ENCODE results near the gene PIM2.

PIM2 gene

DNA sequence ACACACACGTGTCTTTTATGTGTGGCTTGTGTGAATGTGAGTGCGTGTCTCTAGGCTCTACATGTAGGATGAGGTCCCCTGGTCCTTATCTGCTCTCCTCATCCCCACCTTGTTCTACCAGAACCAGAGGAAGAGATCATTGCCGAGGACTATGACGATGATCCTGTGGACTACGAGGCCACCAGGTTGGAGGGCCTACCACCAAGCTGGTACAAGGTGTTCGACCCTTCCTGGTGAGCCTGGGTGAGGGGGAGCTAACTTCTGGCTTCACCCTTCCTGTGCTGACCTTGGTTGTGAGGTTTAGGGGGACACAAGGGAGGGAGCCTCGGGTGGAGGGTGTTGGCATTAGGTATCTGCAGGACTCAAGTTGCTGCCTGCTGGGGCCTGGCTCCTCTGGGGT lies 17.8 kb downstream of the PIM2 start:
- TF ChIP-seq CTCF (IDR thresholded peaks at IDR 0.05; ENCODE audit: control extremely low read depth, extremely low read depth, low read depth, missing control alignments) = no peak
- DNase-seq (ENCODE audit: extremely low spot score) = no peak
- POLR2A ChIA-PET = interaction anchor here (1.4 kb wide), 1 partner anchor 10 kb away, joined by 3 read pairs; no protein-coding TSS in a partner anchor
- CTCF ChIA-PET = no interaction called here

- ChIA-PET CTCF (interaction anchor here (1.8 to 2.7 kb wide), 2 partner anchors 10 to 48 kb away, joined by 5 to 11 read pairs; no protein-coding TSS in a partner anchor), POLR2A (interaction anchor here (0.7 kb wide), 2 partner anchors 251 to 259 kb away, joined by 3 to 9 read pairs; no protein-coding TSS in a partner anchor)
- DNase-seq (ENCODE audit: extremely low spot score) = no peak
- no peak for TF ChIP-seq CTCF (IDR thresholded peaks at IDR 0.05; ENCODE audit: control extremely low read depth, extremely low read depth, low read depth, missing control alignments)
These were observed 19.8 kb downstream of the PIM2 start for GRCh38 chrX:48899078-48899410.

- no peak for TF ChIP-seq CTCF (IDR thresholded peaks at IDR 0.05; ENCODE audit: control extremely low read depth, extremely low read depth, low read depth, missing control alignments)
- ChIA-PET POLR2A (interaction anchor here (0.8 to 1.2 kb wide), 5 partner anchors 8 to 17 kb away, joined by 3 to 5 read pairs (median 4); partner anchors contain the start of gene SLC35A2), CTCF (interaction anchor here (0.9 to 2.7 kb wide), 3 partner anchors 9 to 49 kb away, joined by 3 to 11 read pairs (median 5); no protein-coding TSS in a partner anchor)
- DNase-seq (ENCODE audit: extremely low spot score) = peak; percentile 84
These were observed 21.1 kb downstream of the PIM2 start, which contains the start of the genes PQBP1 and TIMM17B for GRCh38 chrX:48897625-48898306. PQBP1 (plus strand) TSS chrX:48897930; CDS start chrX:48898510, 580 bp downstream. TIMM17B (minus strand) TSS chrX:48897768; CDS start chrX:48897749, 19 bp downstream.

GRCh38 chrX:48897157-48897624 lies 21.6 kb downstream of the PIM2 start:
- DNase-seq (ENCODE audit: extremely low spot score) = no peak
- TF ChIP-seq CTCF (IDR thresholded peaks at IDR 0.05; ENCODE audit: control extremely low read depth, extremely low read depth, low read depth, missing control alignments) = no peak
- ChIA-PET POLR2A (interaction anchor here (0.8 to 1.2 kb wide), 4 partner anchors 9 to 18 kb away, joined by 3 to 4 read pairs (median 4); partner anchors contain the start of gene SLC35A2), CTCF (interaction anchor here (1.2 to 2.7 kb wide), 3 partner anchors 50 to 248 kb away, joined by 3 to 11 read pairs (median 3); no protein-coding TSS in a partner anchor)

GRCh38 chrX:48896611-48897011 lies 22.2 kb downstream of the PIM2 start:
- TF ChIP-seq CTCF (IDR thresholded peaks at IDR 0.05; ENCODE audit: control extremely low read depth, extremely low read depth, low read depth, missing control alignments) = no peak
- ChIA-PET CTCF (interaction anchor here (1.2 to 2.7 kb wide), 3 partner anchors 50 to 248 kb away, joined by 3 to 11 read pairs (median 3); no protein-coding TSS in a partner anchor), POLR2A (interaction anchor here (0.7 kb wide), 1 partner anchor 109 kb away, joined by 7 read pairs; no protein-coding TSS in a partner anchor)
- no peak for DNase-seq (ENCODE audit: extremely low spot score)

DNA sequence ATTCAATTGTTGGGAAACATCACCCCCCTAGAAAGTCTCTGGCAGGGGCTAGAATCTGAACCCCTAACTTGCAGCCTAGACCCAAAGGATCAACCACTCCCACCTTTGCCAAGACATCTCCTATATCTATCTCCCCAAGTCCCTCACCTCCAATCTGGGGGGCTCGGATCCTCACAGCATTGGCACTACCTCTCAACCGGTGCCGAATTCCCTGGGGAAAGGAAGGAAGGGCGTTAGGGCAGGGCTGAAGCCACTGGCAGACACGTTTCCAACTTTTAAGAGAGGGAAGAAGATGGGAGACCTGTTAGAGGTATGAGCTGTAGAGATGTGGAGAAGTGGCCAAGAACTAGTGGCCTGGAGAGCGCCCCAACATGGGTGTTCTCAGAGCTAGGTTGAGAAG lies 23.9 kb downstream of the PIM2 start:
- no peak for TF ChIP-seq CTCF (IDR thresholded peaks at IDR 0.05; ENCODE audit: control extremely low read depth, extremely low read depth, low read depth, missing control alignments)
- CTCF ChIA-PET = no interaction called here
- DNase-seq (ENCODE audit: extremely low spot score) = no peak
- POLR2A ChIA-PET = no interaction called here
